Neural crest cell (in vitro differentiated cells): ENCODE measurements around the gene GNAZ. TPM values are rescaled to one million over a fixed set of nuclear protein-coding genes. Genes with fewer than 3 reads are reported as not detected.
A peak's percentile ranks its signal among the peaks of the same experiment; 100 is the strongest.

Experiments used
- DNase-seq: peaks from one replicate; pipeline ENCODE4 v3.0.0; 2021; ENCODE audit warnings: low read depth, mixed read lengths, low spot score
- H3K27ac Mint-ChIP-seq: one replicate; pipeline ENCODE4 v1.8.0; 2021; ENCODE audit warnings: mild to moderate bottlenecking, mixed read lengths; ENCODE audit not compliant: unreplicated experiment
- H3K27me3 Mint-ChIP-seq: 2 replicates; pipeline ENCODE4 v1.8.0; 2021; ENCODE audit warnings: low read depth, mild to moderate bottlenecking, mixed read lengths
- H3K36me3 Mint-ChIP-seq: 2 replicates; pipeline ENCODE4 v1.8.0; 2021; ENCODE audit warnings: low read depth, mild to moderate bottlenecking, mixed read lengths
- H3K4me1 Mint-ChIP-seq: 2 replicates; pipeline ENCODE4 v1.8.0; 2021; ENCODE audit warnings: mixed read lengths
- H3K4me3 Mint-ChIP-seq: one replicate; pipeline ENCODE4 v1.8.0; 2021; ENCODE audit warnings: mild to moderate bottlenecking, mixed read lengths
- H3K9me3 Mint-ChIP-seq: 2 replicates; pipeline ENCODE4 v1.8.0; 2021; ENCODE audit warnings: mixed read lengths
- CTCF ChIP-seq: fragments of 200-600 bp; sonication (generic); conservative IDR thresholded peaks from 2 replicates; pipeline ENCODE4 v1.5.0; 2021; ENCODE audit warnings: antibody characterized with exemption, mild to moderate bottlenecking
- total RNA-seq: library from RNA; stranded (reverse); gene quantifications from 2 replicates; pipeline ENCODE4 v1.2.1, GENCODE V29; 2021

GNAZ gene
- total RNA-seq, 1 donor from 2014 or later: 25.2 TPM

- peaks cover 3% of the 10 kb centered on the region for H3K36me3 Mint-ChIP-seq
- H3K4me1 Mint-ChIP-seq: peaks cover 40% of the 10 kb centered on the region
- no peaks in the 10 kb centered on the region for H3K9me3 Mint-ChIP-seq
- no peak for DNase-seq
- no peak overlapping the region for H3K4me3 Mint-ChIP-seq
- H3K27ac Mint-ChIP-seq: no peak overlapping the region
- peaks cover 9% of the 10 kb centered on the region for H3K27me3 Mint-ChIP-seq
- no peak for TF ChIP-seq CTCF
Measured at GRCh38 chr22:23073526-23074229, 3.4 kb downstream of the GNAZ start.

- peak overlapping the region; percentile 83 for H3K27ac Mint-ChIP-seq
- no peak for DNase-seq
- TF ChIP-seq CTCF: no peak
- H3K4me3 Mint-ChIP-seq: peak overlapping the region; percentile 31
- peaks cover 6% of the 10 kb centered on the region for H3K36me3 Mint-ChIP-seq
- H3K27me3 Mint-ChIP-seq: peaks cover 5% of the 10 kb centered on the region
- no peaks in the 10 kb centered on the region for H3K9me3 Mint-ChIP-seq
- peaks cover 39% of the 10 kb centered on the region for H3K4me1 Mint-ChIP-seq
Measured at GRCh38 chr22:23074451-23074850, 4.1 kb downstream of the GNAZ start.

GRCh38 chr22:23075050-23075449 lies 4.7 kb downstream of the GNAZ start:
- TF ChIP-seq CTCF: no peak
- H3K27me3 Mint-ChIP-seq: peaks cover 5% of the 10 kb centered on the region
- H3K36me3 Mint-ChIP-seq: peaks cover 6% of the 10 kb centered on the region
- H3K4me3 Mint-ChIP-seq: peak overlapping the region; percentile 38
- H3K4me1 Mint-ChIP-seq: peaks cover 38% of the 10 kb centered on the region
- H3K27ac Mint-ChIP-seq: no peak overlapping the region
- no peak for DNase-seq
- no peaks in the 10 kb centered on the region for H3K9me3 Mint-ChIP-seq

GRCh38 chr22:23075525-23076216 lies 5.4 kb downstream of the GNAZ start:
- no peak for TF ChIP-seq CTCF
- Mint-ChIP-seq H3K4me3 (peak overlapping the region; percentile 38), H3K27me3 (peaks cover 5% of the 10 kb centered on the region)

GRCh38 chr22:23076896-23077572 lies 6.7 kb downstream of the GNAZ start:
- no peaks in the 10 kb centered on the region for H3K9me3 Mint-ChIP-seq
- H3K4me3 Mint-ChIP-seq: peak overlapping the region; percentile 32
- H3K4me1 Mint-ChIP-seq: peaks cover 25% of the 10 kb centered on the region
- no peak for DNase-seq
- H3K36me3 Mint-ChIP-seq: peaks cover 6% of the 10 kb centered on the region
- no peaks in the 10 kb centered on the region for H3K27me3 Mint-ChIP-seq
- TF ChIP-seq CTCF: no peak
- H3K27ac Mint-ChIP-seq: no peak overlapping the region

More at GRCh38 chr22:23075525-23076216, 5.4 kb downstream of the GNAZ start:
- no peak for DNase-seq
- H3K27ac Mint-ChIP-seq: no peak overlapping the region
- no peaks in the 10 kb centered on the region for H3K9me3 Mint-ChIP-seq
- H3K4me1 Mint-ChIP-seq: peaks cover 38% of the 10 kb centered on the region
- peaks cover 6% of the 10 kb centered on the region for H3K36me3 Mint-ChIP-seq
